ENCODE results near the gene NIPSNAP2.
"Not testable (repeated sequence)": the region's sequence is repeated elsewhere in the genome, so short reads cannot be mapped to it uniquely, and the experiment has no call there.

DNA sequence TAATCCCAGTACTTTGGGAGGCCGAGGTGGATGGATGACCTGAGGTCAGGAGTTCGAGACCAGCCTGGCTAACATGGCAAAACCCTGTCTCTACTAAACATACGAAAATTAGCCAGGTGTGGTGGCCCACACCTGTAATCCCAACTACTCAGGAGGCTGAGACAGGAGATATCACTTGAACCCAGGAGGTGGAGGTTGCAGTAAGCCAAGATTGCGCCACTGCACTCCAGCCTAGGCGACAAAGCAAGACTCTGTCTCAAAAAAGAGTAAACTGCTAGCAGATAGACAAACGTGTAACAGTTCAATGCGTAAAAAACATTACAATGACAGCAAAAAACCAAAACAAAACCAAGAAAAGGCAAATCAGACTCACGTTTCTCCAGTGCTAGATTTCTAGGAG, 67.2 kb downstream of the NIPSNAP2 start:
- TF ChIP-seq CTCF (IDR thresholded peaks at IDR 0.05); RAD21 (conservative IDR thresholded peaks at IDR 0.05 in 1 of 2, IDR thresholded peaks at IDR 0.05 in 1 of 2); ZSCAN20 (CRISPR knock-in tag; IDR thresholded peaks at IDR 0.05); PHF8 (IDR thresholded peaks at IDR 0.05; ENCODE audit: borderline replicate concordance, low read depth); POLR2A (IDR thresholded peaks at IDR 0.05; ENCODE audit: low read length); KDM5A (IDR thresholded peaks at IDR 0.05); HOXA7 (CRISPR knock-in tag; IDR thresholded peaks at IDR 0.05); MAX (IDR thresholded peaks at IDR 0.05); CBX2 (IDR thresholded peaks at IDR 0.05; ENCODE audit: borderline replicate concordance, low read depth); MYC (IDR thresholded peaks at IDR 0.05; ENCODE audit: borderline replicate concordance, low read length); RFX5 (IDR thresholded peaks at IDR 0.05); CHD2 (IDR thresholded peaks at IDR 0.05; ENCODE audit: low read length, partially characterized antibody): not testable (repeated sequence)
- TF ChIP-seq, protein P1, sequence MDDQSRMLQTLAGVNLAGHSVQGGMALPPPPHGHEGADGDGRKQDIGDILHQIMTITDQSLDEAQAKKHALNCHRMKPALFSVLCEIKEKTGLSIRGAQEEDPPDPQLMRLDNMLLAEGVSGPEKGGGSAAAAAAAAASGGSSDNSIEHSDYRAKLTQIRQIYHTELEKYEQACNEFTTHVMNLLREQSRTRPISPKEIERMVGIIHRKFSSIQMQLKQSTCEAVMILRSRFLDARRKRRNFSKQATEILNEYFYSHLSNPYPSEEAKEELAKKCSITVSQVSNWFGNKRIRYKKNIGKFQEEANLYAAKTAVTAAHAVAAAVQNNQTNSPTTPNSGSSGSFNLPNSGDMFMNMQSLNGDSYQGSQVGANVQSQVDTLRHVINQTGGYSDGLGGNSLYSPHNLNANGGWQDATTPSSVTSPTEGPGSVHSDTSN (IDR thresholded peaks at IDR 0.05), result not testable (repeated sequence)
- TF ChIP-seq, protein P2, sequence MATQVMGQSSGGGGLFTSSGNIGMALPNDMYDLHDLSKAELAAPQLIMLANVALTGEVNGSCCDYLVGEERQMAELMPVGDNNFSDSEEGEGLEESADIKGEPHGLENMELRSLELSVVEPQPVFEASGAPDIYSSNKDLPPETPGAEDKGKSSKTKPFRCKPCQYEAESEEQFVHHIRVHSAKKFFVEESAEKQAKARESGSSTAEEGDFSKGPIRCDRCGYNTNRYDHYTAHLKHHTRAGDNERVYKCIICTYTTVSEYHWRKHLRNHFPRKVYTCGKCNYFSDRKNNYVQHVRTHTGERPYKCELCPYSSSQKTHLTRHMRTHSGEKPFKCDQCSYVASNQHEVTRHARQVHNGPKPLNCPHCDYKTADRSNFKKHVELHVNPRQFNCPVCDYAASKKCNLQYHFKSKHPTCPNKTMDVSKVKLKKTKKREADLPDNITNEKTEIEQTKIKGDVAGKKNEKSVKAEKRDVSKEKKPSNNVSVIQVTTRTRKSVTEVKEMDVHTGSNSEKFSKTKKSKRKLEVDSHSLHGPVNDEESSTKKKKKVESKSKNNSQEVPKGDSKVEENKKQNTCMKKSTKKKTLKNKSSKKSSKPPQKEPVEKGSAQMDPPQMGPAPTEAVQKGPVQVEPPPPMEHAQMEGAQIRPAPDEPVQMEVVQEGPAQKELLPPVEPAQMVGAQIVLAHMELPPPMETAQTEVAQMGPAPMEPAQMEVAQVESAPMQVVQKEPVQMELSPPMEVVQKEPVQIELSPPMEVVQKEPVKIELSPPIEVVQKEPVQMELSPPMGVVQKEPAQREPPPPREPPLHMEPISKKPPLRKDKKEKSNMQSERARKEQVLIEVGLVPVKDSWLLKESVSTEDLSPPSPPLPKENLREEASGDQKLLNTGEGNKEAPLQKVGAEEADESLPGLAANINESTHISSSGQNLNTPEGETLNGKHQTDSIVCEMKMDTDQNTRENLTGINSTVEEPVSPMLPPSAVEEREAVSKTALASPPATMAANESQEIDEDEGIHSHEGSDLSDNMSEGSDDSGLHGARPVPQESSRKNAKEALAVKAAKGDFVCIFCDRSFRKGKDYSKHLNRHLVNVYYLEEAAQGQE (IDR thresholded peaks at IDR 0.05), result not testable (repeated sequence)

All from A549 (cell line).